Vagina (tissue), 2 donors: Measurements from ENCODE around the gene YWHAH.

Experiments
- POLR2A ChIP-seq, 2 donors: fragments of 450-650 bp; IDR thresholded peaks; one replicate each; pipeline ENCODE4 v1.6.1; 2017; ENCODE audit warnings: antibody characterized with exemption in 2 of 2, mild to moderate bottlenecking in 2 of 2, moderate library complexity in 2 of 2
- POLR2AphosphoS5 ChIP-seq, 2 donors: sonication (generic); formaldehyde crosslinking; IDR thresholded peaks; one replicate each; pipeline ENCODE4 v1.9.0; 2017; ENCODE audit warnings: antibody characterized with exemption in 2 of 2, mild to moderate bottlenecking in 2 of 2, low read depth in 1 of 2; ENCODE audit not compliant: insufficient read depth in 1 of 2
- TF ChIP-seq, protein P1 (sequence below), 3 experiments: fragments of 450-650 bp in 2 of 3; fragments of 200-600 bp in 1 of 3; sonication (generic) in 1 of 3; IDR thresholded peaks; one replicate each; pipeline ENCODE4 v1.5.1; 2017 to 2019; ENCODE audit warnings: antibody characterized with exemption in 3 of 3, mild to moderate bottlenecking in 2 of 3, moderate library complexity in 2 of 3

DNA sequence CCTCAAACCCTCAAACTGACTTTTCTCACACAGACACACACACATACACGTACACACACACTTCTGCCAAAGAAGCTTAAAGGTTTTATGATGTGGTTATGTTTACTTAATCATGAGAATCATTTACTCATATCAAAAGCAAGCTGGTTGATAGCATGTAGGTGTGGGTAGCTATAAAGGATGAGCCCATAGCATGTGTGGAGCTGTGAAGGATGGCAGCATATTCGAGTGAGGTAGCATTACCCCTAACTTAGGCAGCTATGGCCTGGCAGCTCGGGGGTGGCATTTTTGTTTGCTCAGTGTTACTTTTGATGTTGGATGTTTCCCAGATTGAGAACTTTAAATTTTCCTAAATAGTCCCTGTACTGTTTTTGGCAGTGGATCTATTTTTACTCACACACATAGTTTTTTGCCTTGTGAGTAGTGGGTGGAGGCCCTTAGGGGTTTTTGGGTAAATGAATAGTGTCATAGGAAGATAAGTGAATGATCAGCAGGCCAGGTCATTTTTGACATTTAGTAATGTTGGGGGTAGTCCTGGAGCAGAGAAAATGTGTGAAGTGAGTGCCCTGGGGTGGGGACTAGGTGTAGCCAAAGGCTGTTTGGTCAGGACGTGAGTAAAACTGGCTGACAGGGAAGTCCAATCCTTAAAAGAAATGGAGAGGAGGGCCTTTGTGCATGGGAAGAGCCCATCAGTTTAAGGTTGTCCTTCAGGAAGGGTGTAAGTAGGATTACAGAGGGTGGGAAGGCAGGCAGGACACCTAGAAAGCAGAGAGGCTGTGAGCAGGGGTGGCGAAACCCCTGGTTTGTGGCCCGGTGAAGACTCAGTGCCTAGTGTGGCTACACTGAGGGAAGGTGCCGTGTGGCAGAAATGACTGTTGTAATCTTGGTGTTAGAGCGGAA is 7.1 kb downstream of the YWHAH start:
- TF ChIP-seq, protein P1, sequence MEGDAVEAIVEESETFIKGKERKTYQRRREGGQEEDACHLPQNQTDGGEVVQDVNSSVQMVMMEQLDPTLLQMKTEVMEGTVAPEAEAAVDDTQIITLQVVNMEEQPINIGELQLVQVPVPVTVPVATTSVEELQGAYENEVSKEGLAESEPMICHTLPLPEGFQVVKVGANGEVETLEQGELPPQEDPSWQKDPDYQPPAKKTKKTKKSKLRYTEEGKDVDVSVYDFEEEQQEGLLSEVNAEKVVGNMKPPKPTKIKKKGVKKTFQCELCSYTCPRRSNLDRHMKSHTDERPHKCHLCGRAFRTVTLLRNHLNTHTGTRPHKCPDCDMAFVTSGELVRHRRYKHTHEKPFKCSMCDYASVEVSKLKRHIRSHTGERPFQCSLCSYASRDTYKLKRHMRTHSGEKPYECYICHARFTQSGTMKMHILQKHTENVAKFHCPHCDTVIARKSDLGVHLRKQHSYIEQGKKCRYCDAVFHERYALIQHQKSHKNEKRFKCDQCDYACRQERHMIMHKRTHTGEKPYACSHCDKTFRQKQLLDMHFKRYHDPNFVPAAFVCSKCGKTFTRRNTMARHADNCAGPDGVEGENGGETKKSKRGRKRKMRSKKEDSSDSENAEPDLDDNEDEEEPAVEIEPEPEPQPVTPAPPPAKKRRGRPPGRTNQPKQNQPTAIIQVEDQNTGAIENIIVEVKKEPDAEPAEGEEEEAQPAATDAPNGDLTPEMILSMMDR (IDR thresholded peaks at IDR 0.05): no peak
- TF ChIP-seq POLR2A (IDR thresholded peaks at IDR 0.05) (no peak), POLR2AphosphoS5 (IDR thresholded peaks at IDR 0.05; ENCODE audit: insufficient read depth in 1 of 2, low read depth in 1 of 2) (no peak)
